T-helper 9 cell (primary cell): ENCODE data around the gene PCNP.
"Not testable (repeated sequence)": the region's sequence is repeated elsewhere in the genome, so short reads cannot be mapped to it uniquely, and the experiment has no call there.

Experiments
- DNase-seq: peaks from one replicate; pipeline ENCODE4 v3.0.0-alpha.2; 2020

Gene PCNP

GRCh38 chr3:101567528-101568317 lies 6.3 kb upstream of the PCNP start:
- DNase-seq: no peak

- DNase-seq: no peak
Observed at GRCh38 chr3:101571028-101571895, 2.7 kb upstream of the PCNP start.

GRCh38 chr3:101574388-101575112 lies 570 bp downstream of the PCNP start:
- DNase-seq: peak; percentile 31

- DNase-seq: no peak
Observed at GRCh38 chr3:101577286-101577685, 3.3 kb downstream of the PCNP start.

GRCh38 chr3:101588616-101589015 lies 14.6 kb downstream of the PCNP start:
- no peak for DNase-seq

GRCh38 chr3:101591071-101591470 lies 17.1 kb downstream of the PCNP start:
- DNase-seq: no peak

GRCh38 chr3:101602731-101603130 lies 28.8 kb downstream of the PCNP start:
- no peak for DNase-seq

GRCh38 chr3:101603184-101603583 lies 29.2 kb downstream of the PCNP start:
- DNase-seq: no peak

GRCh38 chr3:101605398-101605797 lies 31.4 kb downstream of the PCNP start:
- DNase-seq: not testable (repeated sequence)

- DNase-seq: no peak
Observed at GRCh38 chr3:101611023-101611422, 37.0 kb downstream of the PCNP start.

GRCh38 chr3:101613014-101613413 lies 39.0 kb downstream of the PCNP start:
- DNase-seq: not testable (repeated sequence)

- DNase-seq: no peak
Observed at GRCh38 chr3:101615525-101615924, 41.5 kb downstream of the PCNP start.

- no peak for DNase-seq
Observed at GRCh38 chr3:101617478-101617877, 43.5 kb downstream of the PCNP start.

- DNase-seq: no peak
Observed at GRCh38 chr3:101618726-101619125, 44.7 kb downstream of the PCNP start.

- DNase-seq: no peak
Observed at GRCh38 chr3:101619734-101620133, 45.8 kb downstream of the PCNP start.

GRCh38 chr3:101623656-101624055 lies 49.7 kb downstream of the PCNP start:
- DNase-seq: no peak

- DNase-seq: no peak
Observed at GRCh38 chr3:101624857-101625256, 50.9 kb downstream of the PCNP start.

GRCh38 chr3:101625879-101626278 lies 51.9 kb downstream of the PCNP start:
- DNase-seq: no peak

- no peak for DNase-seq
Observed at GRCh38 chr3:101629219-101629618, 55.2 kb downstream of the PCNP start.

GRCh38 chr3:101631098-101631796 lies 57.3 kb downstream of the PCNP start:
- no peak for DNase-seq

GRCh38 chr3:101631959-101632358 lies 58.0 kb downstream of the PCNP start:
- DNase-seq: not testable (repeated sequence)

- no peak for DNase-seq
Observed at GRCh38 chr3:101632586-101632985, 58.6 kb downstream of the PCNP start.

- DNase-seq: no peak
Observed at GRCh38 chr3:101633186-101633585, 59.2 kb downstream of the PCNP start.
